Measurements from ENCODE around the gene SGCD.

- TF ChIP-seq CTCF (IDR thresholded peaks at IDR 0.05) = no peak
- no peak for TF ChIP-seq POLR2A (IDR thresholded peaks at IDR 0.05)
Observed at GRCh38 chr5:156670615-156671014, 343.7 kb downstream of the SGCD start.
